Measurements from ENCODE around the gene RPS6KA5.

- TF ChIP-seq CTCF (IDR thresholded peaks at IDR 0.05) (no peak), POLR2A (IDR thresholded peaks at IDR 0.05) (no peak)
Measured at GRCh38 chr14:90853116-90853515, 207.3 kb downstream of the RPS6KA5 start.

All from uterus (tissue), 2 donors.